GM19023 (cell line): ENCODE results near the gene HSD17B3.
"Not testable (repeated sequence)": the region's sequence is repeated elsewhere in the genome, so short reads cannot be mapped to it uniquely, and the experiment has no call there.

Source experiments
- ATAC-seq: cut with Tn5 transposase; IDR thresholded peaks from one replicate; pipeline ENCODE4 v1.9.1; 2021; ENCODE audit warnings: mild to moderate bottlenecking, moderate library complexity; ENCODE audit not compliant: unreplicated experiment

The HSD17B3 gene

GRCh38 chr9:96201140-96201539 lies 100.8 kb downstream of the HSD17B3 start:
- no peak for ATAC-seq

GRCh38 chr9:96199006-96199405 lies 103.0 kb downstream of the HSD17B3 start:
- no peak for ATAC-seq

- no peak for ATAC-seq
Observed at GRCh38 chr9:96195541-96195940, 106.4 kb downstream of the HSD17B3 start.

- ATAC-seq: no peak
Observed at GRCh38 chr9:96193236-96193755, 108.7 kb downstream of the HSD17B3 start.

GRCh38 chr9:96192710-96193109 lies 109.3 kb downstream of the HSD17B3 start:
- ATAC-seq: no peak

- no peak for ATAC-seq
Observed at GRCh38 chr9:96189995-96190394, 112.0 kb downstream of the HSD17B3 start.

GRCh38 chr9:96189581-96189980 lies 112.4 kb downstream of the HSD17B3 start:
- not testable (repeated sequence) for ATAC-seq

GRCh38 chr9:96188571-96188970 lies 113.4 kb downstream of the HSD17B3 start:
- ATAC-seq: no peak

GRCh38 chr9:96187151-96187555 lies 114.8 kb downstream of the HSD17B3 start:
- no peak for ATAC-seq

GRCh38 chr9:96186591-96187011 lies 115.4 kb downstream of the HSD17B3 start:
- ATAC-seq: no peak

GRCh38 chr9:96185518-96186156 lies 116.3 kb downstream of the HSD17B3 start:
- no peak for ATAC-seq
